GM18519 (cell line): ENCODE results near the gene CAB39.
A peak's percentile ranks its signal among the peaks of the same experiment; 100 is the strongest.

Experiments used
- ATAC-seq: cut with Tn5 transposase; IDR thresholded peaks from one replicate; pipeline ENCODE4 v1.9.1; 2021; ENCODE audit warnings: mild to moderate bottlenecking, moderate library complexity; ENCODE audit not compliant: unreplicated experiment, low FRiP score

The CAB39 gene

GRCh38 chr2:230811508-230811907, 98.9 kb downstream of the CAB39 start:
- no peak for ATAC-seq

GRCh38 chr2:230812033-230812432, 99.4 kb downstream of the CAB39 start:
- no peak for ATAC-seq

DNA sequence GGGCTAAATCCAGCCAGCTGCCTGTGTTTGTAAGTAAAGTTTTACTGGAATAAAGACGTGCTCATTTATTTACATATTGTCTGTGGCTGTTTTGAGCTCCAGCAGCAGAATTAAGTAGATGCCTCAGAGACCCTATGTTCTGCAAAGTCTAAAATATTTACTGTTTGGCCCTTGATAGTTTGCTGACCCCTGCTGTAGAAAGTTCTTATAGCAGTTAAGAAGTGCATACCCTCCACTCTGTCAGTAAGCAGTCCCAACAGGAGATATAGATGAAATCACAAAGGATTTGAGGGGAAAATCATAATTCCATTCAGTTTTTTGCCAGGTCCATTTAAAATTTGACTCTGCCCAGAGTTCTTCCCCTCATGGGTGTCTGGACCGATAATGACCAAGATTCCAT, 102.0 kb downstream of the CAB39 start:
- no peak for ATAC-seq

DNA sequence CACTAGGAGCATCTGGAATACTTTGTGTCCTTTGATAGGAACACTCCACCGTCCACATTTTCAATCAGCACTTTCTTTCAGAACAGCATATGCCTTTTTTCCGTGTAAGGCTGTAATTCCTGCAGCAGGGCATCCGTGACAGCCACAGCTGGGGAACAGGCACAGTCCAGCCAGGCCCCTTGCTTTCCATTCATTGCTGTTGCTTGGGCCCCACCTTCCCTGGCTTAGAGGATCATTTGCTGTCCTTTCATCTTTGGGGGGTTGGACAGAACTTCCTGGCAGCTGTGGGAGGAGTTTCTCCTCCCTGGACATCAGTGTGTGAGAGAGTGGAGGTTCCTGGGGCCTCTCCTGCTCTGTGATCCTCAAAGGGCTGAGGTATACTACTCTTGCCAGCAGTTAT, 102.4 kb downstream of the CAB39 start:
- no peak for ATAC-seq

- no peak for ATAC-seq
Measured at GRCh38 chr2:230816735-230817134, 104.1 kb downstream of the CAB39 start.

DNA sequence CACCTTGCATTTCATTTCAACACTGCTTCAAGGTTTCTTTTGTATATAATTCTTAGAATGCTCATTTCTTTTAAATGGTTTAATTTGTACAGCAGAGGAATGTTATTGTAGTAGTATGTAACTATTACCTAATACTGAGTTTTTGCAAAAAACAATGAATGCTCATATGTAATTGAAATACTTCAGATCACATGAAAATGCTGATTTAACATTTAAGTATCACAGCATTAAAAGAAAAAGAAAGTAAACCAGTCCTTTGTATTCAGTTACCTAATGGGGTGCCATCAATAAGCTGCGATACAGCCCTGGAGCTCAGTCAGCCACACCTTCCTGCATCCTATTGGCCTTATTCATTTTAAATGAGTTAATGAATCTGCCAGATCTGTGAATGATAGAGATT, 106.8 kb downstream of the CAB39 start:
- no peak for ATAC-seq

- ATAC-seq = no peak
Measured at GRCh38 chr2:230821261-230821990, 108.8 kb downstream of the CAB39 start.

DNA sequence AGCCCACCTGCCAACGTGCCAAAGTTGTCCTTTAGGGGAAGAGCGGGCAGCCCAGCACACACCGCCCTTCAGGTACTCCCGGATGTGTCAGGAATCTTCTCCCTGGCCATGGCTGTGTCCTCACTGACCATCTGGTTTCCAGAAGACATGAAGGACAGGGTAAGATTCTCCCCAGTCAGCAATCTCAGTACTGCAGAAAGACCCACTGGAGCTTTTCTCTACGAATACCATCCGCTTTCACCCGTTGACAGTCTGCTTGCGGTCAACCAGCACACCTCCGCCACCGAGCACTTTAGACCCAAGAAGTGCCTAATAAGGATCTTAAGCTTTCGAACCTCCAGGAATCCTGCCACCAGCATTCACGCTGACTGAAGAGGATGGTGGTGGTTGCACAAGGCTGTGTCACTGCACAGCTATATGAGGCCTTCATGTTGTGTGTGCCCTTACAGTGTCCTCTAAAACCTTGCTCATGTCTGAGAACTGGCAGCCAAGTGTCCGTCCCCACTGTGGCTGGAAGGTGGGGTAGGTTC, 109.4 kb downstream of the CAB39 start:
- no peak for ATAC-seq

DNA sequence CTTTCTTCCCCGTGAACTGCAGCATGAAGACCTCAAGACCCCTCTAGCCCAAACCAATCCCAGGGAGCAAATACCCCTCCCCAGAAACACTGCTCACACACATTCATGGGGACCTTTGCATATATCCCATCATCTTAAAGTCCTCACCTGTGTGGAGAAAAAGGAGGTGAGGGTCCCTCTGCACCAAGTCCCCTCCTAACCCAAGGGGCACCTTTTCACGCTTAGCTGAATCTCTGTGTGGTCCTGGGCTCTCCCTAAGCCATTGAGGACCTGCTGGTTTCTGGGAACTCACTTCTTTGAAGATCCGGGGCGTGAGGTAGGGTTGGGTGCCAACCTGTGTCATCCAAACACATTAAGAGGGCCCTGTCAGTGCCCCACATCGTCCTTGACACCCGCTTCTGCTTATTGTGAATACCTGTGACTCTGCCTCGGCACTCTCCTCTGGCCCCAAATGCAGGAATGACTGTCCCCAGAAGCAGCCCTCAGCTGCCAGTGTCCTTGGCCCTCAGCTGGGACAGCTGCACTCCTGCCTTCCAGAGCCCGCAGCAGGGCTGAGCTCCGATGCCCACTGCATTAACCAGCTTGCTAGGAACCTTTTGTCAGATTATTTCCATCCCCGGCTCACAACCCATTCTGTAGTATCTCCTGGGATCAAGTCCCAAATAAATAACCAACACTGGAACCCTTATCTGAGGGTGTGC, 110.8 kb downstream of the CAB39 start:
- ATAC-seq = no peak

DNA sequence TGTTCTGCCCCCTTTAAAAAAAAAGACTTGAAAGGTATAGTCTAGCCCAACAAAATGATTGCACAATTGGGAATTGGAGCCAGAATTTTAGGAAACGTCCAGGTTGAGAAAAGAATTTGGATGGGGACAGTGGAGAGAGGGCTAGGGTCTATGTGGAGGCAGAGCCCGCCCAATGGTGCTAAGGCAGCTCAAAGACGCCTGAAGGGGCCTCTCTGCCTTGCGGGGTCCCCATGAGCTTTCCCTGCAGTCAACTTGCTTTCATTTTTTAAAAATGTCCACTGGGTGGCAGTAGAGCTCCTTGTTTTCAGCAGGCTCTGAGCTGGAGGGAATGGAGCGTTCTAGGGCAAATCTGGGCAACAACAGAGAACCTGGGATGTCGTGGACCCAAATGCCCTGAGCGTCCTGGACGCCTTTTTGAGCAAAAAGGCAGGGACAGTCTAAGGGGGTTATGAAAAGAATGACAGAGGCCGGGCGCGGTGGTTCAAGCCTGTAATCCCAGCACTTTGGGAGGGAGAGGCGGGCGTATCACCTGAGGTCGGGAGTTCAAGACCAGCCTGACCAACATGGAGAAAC, 111.8 kb downstream of the CAB39 start:
- no peak for ATAC-seq

DNA sequence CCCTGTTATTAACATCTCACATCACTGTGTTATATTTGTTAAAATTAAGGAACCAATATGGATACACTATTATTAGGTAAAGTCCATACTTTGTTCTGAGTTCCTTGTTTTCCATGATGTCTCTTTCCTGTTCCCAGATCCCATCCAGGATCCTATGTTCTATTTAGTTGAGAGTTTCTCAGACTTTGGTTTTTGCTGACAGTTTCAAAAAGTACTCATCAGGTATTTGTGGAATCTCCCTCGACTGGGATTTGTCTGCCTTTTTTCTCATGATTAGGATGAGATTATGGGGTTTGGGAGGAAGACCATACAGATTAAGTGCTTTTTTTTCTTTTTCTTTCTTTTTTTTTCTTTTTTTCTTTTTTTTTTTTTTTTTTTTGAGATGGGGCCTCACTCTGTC, 112.7 kb downstream of the CAB39 start:
- ATAC-seq = no peak

GRCh38 chr2:230827774-230828271, 115.2 kb downstream of the CAB39 start:
- ATAC-seq = no peak

DNA sequence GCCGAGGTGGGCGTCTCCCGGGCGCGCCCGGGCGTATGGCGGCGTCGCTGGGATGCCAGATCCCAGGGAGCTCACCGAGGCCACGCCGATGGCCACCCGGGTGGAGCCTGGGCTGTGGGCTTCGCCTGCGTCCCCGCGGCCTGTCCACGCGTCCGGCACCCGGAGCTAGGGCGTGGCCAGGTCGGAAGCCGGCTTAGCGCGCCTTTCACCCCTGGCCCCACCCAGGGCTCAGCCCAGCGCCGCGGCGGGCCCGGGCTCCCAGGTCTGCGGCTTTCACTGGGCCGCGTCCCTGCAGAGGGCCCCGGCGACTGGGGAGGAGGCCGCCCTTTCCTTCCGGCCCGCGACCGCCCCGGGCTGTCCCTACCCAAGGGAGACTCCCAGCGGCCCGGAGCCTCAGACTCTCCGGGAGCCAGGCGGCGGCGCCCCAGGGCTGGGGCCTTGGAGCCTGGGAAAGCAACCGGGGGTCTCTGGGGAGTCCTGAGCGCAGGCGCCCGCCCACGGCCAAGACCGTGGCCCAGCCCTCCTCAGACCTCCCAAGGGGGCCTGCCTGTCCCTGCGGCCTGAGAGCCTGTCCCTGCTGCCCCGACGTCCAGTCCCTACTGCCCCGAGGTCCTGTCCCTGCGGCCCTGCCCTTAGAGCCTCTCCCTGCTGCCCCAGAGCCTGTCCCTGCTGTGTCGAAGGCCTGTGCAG, 115.8 kb downstream of the CAB39 start:
- no peak for ATAC-seq

GRCh38 chr2:230829293-230829692, 116.7 kb downstream of the CAB39 start:
- no peak for ATAC-seq

- ATAC-seq = no peak
Measured at GRCh38 chr2:230829959-230830358, 117.3 kb downstream of the CAB39 start.

DNA sequence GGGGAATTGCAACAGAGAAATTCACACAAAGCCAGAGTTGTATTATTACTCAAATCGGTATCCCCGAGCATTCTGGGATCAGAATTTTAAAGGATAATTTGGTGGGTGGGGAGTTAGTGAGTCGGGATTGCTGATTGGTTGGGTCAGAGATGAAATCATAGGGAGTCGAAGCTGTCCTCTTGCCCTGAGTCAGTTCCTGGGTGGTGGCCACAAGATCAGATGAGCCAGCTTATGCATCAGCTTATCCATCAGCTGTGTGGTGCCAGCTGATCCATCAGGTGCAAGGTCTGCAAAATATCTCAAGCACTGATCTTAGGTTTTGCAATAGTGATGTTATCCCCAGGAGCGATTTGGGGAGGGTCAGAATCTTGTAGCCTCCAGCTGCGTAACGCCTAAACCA, 117.8 kb downstream of the CAB39 start:
- ATAC-seq = no peak

- ATAC-seq = no peak
Measured at GRCh38 chr2:230840301-230840700, 127.7 kb downstream of the CAB39 start.

DNA sequence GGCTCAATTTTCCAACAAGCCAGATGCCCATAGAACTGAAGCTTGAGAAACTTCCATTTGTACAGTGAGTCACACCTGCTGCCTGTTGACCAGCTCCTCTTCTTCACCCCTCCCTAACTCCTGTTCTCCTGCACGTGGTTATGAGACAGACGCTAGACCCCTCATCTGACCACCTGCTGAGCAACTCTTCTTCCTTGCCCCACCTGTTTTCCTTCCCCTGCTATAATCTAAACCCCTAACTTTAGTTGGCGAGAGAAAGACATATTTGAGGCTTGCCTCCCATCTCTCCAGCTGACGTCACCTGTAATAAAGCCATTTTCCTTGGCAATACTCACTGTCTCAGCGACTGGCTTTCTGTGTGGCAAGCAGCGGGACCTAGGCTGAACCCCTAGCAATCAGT, 129.8 kb downstream of the CAB39 start:
- ATAC-seq = no peak

DNA sequence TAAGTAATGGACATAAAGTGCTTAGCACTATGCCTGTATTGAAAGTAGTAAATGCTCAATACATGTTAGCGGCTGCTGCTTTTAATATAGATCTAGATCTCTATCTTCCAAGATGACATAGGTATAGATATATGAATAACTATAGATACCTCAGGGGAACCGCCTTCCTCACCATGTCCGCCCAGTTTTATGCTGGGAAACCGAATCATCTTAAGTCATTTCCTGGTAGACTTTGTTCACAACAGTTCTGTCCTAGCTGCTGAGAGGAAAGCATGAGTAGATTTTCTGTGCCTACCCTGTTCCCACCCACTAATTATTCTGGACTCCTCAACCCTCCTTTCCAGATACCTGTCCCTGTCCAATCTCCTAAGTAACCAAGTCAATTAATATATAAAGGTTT, 130.5 kb downstream of the CAB39 start:
- ATAC-seq = no peak

GRCh38 chr2:230846360-230846759, 133.7 kb downstream of the CAB39 start:
- ATAC-seq = no peak

DNA sequence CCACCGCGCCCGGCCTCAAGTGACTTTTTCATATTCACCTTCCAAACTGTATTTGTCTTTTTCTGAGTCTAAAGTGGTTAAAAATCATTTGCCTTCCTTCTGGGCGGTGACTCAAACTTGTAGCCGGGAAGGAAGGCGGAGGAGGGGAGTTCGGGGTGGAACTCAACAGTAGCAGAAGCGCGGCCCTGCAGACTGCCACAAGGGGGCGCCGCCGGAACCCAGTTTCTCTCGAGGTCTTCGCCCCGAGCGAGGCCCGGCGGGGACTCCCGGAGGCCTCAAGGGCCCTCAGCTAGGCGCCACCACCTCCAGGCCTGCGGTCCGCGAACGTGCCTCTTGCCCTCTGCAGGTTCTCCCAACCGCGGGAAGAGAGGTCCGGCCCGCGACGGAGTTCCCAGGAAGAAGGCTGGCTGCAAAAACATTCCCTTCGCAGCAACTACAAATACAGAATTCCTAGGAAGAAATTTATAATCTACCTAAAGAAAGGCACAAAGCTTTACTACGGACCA, 135.3 kb downstream of the CAB39 start:
- peak; percentile 68 for ATAC-seq
